ENCODE measurements around the gene TBC1D3E.
"Not testable (repeated sequence)": the region's sequence is repeated elsewhere in the genome, so short reads cannot be mapped to it uniquely, and the experiment has no call there.

Gene TBC1D3E

GRCh38 chr17:38127651-38128050 is at the start of gene TBC1D3E:
Gene TBC1D3E (plus strand): TSS chr17:38127951. CDS start chr17:38129496, 1,545 bp downstream.
- not testable (repeated sequence) for DNase-seq

GRCh38 chr17:38087344-38087743 is 40.4 kb upstream of the TBC1D3E start:
- not testable (repeated sequence) for DNase-seq

DNA sequence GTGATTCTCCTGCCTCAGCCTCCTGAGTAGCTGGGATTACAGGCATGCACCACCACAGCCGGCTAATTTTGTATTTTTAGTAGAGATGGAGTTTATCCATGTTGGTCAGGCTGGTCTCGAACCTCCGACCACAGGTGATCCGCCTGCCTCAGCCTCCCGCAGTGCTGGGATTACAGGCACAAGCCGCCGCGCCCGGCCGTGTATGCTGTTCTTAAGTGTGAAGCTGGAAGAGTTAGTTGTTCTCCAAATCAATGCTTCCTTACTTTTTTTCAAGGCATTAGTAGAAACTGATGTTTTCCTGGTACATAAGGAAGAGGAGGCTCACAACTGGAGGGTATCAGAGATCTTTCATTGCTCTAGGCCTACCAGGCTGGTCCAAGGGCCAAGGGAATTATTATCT is 39.6 kb upstream of the TBC1D3E start:
- DNase-seq, result not testable (repeated sequence)

DNA sequence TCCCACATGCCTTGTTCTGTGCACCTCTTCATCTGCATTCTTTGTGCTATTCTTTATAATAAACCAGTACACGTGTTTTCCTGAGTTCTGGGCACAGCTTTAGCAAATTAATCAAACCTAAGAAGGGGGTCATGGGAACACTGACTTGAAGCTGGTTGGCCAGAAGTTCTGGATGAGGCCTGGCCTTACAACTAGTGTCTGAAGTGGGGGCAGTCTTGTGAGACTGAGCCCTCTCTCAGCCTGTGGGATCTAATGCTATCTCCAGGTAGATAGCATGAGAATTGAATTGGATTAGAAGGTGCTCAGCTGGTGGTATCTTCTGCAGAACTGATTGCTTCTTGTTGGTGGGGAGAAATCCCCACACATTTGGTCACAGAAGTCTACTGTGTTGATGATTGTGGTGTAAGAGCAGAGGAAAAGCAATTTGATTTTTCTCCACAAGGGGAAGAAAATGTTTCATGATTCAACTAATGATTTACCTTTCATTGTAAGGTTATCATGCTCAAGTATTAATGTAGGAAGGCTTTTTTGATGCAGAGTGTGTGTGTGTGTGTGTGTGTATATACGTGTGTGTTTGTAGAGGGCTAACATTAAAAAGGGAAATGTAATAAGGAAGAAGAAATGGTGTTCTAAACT is 33.6 kb upstream of the TBC1D3E start:
- DNase-seq, result not testable (repeated sequence)

- DNase-seq, result not testable (repeated sequence)
Measured at GRCh38 chr17:38099262-38099661, 28.5 kb upstream of the TBC1D3E start.

- DNase-seq, result not testable (repeated sequence)
Measured at GRCh38 chr17:38119829-38120228, 7.9 kb upstream of the TBC1D3E start.

DNA sequence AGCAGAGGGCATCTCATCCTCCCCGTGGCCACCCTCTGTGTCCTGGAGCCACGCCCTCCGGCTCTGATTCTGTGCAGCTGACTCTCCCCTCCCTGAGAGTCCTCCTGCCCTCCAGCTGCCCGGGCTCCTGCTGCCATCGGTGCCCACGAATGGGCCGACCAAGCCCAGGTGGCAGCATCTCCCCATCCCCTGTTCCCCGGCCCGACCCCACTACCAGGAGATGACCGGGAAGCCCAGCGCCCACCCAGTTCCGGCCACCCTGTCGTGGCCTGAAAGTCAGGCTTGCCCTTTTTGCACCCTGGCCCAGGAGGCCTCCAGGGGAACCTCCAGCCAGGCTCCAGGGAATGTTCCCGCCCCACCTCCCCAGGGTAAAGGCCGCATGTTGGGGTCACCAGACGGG is 7.1 kb downstream of the TBC1D3E start:
- DNase-seq, result not testable (repeated sequence)

Data from NCI-H2029 treated with DMSO at 0.1 percent for 48 hours (cell line).